Measurements from ENCODE around the gene CPED1.

The CPED1 gene

GRCh38 chr7:120986650-120987049 is 1.9 kb upstream of the CPED1 start:
- no peak overlapping the region for H3K4me3 ChIP-seq (ENCODE audit: low read depth, low read length)
- DNase-seq (ENCODE audit: low read depth): no peak
- TF ChIP-seq CTCF (IDR thresholded peaks at IDR 0.05; ENCODE audit: insufficient read depth, low read depth, low read length, missing control alignments): no peak

- DNase-seq (ENCODE audit: low read depth): no peak
- H3K4me3 ChIP-seq (ENCODE audit: low read depth, low read length): no peak overlapping the region
- no peak for TF ChIP-seq CTCF (IDR thresholded peaks at IDR 0.05; ENCODE audit: insufficient read depth, low read depth, low read length, missing control alignments)
Observed at GRCh38 chr7:120987280-120987679, 1.2 kb upstream of the CPED1 start.

- peak; percentile 94 for DNase-seq (ENCODE audit: low read depth)
- H3K4me3 ChIP-seq (ENCODE audit: low read depth, low read length): peak overlapping the region; percentile 44
Observed at GRCh38 chr7:120987683-120988590, 574 bp upstream of the CPED1 start.

GRCh38 chr7:120989257-120990220 is 1.0 kb downstream of the CPED1 start:
- no peak overlapping the region for H3K4me3 ChIP-seq (ENCODE audit: low read depth, low read length)
- DNase-seq (ENCODE audit: low read depth): no peak
- no peak for TF ChIP-seq CTCF (IDR thresholded peaks at IDR 0.05; ENCODE audit: insufficient read depth, low read depth, low read length, missing control alignments)

More at GRCh38 chr7:120987683-120988590, 574 bp upstream of the CPED1 start:
- peak; percentile 94 for TF ChIP-seq CTCF (IDR thresholded peaks at IDR 0.05; ENCODE audit: insufficient read depth, low read depth, low read length, missing control alignments)

GRCh38 chr7:120990468-120991118 is 2.1 kb downstream of the CPED1 start:
- TF ChIP-seq CTCF (IDR thresholded peaks at IDR 0.05; ENCODE audit: insufficient read depth, low read depth, low read length, missing control alignments): no peak
- no peak overlapping the region for H3K4me3 ChIP-seq (ENCODE audit: low read depth, low read length)
- DNase-seq (ENCODE audit: low read depth): no peak

GRCh38 chr7:120991161-120991560 is 2.6 kb downstream of the CPED1 start:
- no peak for DNase-seq (ENCODE audit: low read depth)
- no peak for TF ChIP-seq CTCF (IDR thresholded peaks at IDR 0.05; ENCODE audit: insufficient read depth, low read depth, low read length, missing control alignments)
- no peak overlapping the region for H3K4me3 ChIP-seq (ENCODE audit: low read depth, low read length)
